Nucleus accumbens (tissue), 56 donors: Measurements from ENCODE around the gene CLDN11.
A peak's percentile ranks its signal among the peaks of the same experiment; 100 is the strongest.

Experiments
- DNase-seq, 56 donors: peaks; one replicate each; lab custom pipeline; 2025; lab: John Stamatoyannopoulos, UW

The CLDN11 gene

DNA sequence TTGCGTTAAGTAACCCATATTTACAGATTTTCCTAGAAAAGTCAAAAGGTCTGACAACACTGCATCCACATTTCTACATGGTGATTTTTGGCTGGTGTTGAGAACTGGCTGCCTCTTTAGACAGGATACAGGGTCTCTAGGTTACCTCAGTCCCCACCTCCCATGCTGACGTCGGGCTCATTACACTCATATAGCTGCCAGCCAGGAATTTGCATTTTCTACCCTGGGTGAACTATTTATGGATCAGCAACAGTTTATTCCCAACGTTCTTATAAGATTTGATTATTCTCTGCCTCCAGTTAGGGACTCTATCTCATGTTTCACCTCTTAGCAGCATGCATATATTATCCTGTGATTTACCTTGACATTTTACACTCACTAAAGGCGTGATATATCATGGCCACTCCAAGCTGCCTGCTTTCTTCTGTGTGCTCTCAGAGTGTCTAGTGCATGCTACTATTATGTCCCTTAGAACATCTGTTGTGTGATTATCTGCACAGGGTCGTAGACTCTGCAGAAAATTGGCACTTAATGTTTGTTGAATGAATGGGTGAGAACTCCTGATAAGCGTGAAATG is 49.0 kb downstream of the CLDN11 start:
- DNase-seq = peak in 1 of 56 donors; percentile 44

DNA sequence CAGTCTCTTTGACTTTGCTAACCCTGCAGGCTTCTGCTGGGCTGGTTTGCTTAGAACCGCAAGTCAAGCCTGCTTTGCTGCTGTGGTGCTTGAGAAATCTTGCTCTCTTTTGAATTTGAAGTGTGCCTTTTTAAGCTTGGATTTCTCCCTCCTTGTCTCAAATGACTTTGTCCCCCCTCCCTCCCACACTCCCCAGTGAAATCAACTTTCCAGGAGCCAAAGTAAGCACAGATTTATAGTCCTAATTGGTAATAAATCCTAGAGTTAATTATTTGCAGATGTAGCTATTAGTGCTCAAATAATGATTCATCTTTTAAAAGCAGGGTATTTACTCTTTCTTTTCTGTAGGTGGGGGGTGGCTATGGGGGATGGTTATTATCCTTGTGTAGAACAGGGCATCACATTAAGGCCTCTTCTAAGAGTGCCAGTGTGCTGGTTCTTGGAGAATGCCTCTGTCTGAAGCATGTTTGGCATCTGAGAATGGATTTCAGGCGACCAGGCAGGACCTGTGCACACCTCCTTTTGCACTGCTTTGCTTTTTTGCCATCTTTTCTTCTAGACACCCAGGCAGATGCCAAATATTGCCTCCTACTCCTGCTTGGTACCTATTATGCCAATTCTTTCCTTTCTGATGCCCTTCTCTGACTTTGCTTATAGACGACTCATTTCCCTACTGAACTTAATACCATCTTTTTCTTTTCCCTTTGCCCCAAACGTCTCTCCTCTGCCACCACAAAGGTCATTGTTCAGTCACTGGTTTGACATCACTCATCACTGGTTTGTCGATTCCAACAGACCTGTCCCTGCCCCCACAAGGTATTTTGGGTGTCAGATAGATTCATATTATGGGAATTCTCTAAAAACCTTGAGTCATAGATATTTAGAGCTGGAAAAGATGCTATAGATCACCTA is 50.7 kb downstream of the CLDN11 start:
- DNase-seq = peak in 1 of 56 donors; percentile 22

DNA sequence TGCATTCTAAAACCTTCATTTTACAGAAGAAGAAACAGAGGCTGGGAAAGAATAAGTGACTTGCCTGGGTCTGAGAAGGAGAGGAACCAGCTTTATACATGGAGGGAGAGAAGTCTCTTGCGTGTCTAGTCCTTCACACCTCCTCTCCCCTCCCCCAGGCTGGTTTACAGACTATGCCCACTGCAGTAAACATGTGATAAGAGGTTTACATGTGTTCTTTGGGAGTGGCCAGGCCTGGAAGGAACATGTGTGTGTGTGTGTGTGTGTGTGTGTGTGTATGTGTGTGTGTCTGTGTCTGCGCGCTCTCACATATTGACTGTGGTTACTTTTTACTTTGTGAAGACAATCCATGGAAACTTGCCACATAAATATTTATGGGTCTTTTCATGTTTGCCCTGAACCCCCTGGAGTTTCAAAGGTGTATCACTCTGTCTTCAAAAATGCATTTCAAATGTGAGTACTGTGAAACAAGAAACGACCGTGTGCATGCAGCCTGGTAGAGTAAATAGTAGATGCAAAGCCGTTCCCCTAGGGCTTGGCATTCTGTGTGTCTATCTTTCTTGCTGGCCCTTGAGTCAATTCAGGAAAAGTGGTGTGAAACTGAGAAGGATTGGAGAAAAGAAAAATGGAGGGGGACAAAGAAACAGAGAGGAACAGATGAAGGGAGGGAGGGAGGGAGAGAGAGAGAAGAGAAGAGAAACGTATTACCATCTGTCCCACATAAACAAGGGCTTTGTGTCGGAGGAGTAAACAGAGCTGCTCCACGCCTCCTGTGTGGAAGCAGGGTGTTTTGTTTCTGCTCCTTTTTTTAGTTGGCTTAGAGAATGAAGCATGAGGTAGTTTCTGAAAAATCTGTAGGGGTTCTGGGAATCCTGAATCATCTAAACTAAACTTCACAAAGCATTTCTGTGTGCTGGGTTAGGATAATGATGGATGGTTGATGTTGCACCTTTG is 51.7 kb downstream of the CLDN11 start:
- DNase-seq = peak in 30 of 56 donors; percentile 12 to 71 (median 34)

DNA sequence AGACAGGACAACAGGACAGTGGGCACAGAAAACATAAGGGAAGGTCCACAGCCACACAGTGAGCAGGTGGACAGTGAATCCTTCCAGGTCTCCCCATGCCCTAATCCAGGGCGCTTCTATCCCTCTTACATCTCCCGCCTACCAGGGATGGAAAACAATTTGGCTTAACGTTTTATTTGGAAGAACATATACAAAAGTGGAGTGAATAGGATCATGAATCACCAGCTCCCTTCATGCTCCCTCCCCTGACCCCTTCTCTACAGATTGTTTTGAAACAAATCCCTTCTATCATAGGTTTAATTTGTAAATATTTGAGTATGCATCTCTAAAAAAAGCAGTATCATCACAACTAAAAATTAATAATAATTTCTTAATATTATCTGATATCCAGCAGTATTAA is 52.5 kb downstream of the CLDN11 start:
- DNase-seq = peak in 5 of 56 donors; percentile 24 to 52 (median 32)

DNA sequence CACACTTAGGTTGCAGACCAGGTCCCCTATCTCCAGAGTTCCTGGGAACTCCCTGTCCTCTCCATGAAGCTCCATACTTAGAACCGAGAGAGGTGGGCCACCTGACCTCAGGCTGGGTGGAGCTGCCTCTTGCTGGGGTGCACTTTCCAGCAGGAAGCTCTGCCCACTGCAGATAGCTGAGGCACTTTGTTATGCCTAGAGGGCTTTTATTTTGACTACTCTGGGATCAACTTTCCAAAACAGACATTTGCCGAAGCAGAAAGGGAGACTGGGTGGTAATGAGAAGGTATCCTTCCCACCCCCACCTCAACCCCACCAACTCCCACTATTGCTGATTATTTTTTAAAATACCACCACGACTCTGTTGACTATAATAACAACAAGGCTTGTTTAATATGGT is 54.7 kb downstream of the CLDN11 start:
- DNase-seq = no peak

DNA sequence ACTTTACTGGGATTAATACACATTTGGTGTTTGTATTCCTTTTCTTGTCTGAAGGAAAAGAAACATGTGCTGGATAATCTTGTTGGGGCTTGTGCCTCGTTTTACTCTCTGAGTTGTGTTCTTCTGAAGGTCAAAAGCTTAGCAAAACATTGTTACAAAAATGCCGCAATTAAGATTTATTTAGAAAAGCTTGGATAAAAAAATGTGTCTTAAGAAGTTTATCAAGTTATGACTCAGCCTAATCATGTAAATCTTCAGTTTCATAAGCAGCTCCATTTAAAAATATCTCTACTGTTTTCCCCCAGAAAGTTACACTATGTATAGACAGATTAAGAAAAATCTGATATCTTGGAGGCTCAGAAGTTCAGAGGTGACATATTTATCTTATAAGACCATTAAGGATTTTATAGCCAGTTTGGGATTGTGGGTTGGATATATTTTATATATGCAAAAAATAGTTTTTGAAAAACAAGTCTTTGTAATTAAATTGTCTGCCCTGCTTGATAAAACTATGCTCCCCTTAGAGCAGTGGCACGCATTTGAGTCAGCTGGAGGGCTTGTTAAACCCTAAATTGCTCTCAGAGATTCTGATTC is 56.5 kb downstream of the CLDN11 start:
- no peak for DNase-seq

DNA sequence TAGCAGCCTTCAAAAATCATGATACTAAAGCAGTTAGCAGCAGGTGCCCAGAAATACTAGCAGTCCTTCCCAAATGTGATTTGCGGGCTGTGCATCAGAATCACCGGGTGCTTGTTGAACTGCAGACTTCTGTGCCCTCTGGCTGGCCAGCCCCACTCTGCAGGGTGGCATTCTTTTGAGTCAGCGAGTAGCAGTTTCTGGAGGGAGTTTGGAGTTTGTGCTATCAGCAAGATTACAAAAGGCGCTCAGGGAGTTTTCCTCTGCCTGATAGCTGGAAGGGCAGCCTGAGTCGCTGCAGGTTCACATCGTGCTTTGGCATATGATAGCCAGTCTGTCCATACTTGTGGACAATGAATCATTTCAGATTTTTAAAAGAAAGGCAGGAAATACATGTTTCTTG is 57.6 kb downstream of the CLDN11 start:
- peak in 25 of 56 donors; percentile 12 to 66 (median 33) for DNase-seq

DNA sequence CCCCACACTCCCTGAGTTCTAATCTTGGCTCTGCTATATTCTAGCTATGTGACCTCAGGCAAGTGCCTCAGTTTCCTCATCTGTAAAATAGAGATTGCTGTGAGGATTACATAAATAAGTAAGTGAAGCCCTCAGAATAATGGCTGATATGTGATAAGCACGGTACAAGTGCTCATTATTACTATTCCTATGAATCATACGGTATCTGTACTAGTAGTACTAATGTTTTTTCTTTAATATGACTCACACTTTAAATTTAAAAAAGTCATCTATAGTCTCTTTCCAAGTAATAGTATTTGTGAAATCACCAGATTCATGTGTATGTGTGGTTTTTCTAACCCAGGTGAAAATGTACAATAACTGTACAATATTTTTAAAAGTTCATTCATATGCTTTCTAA is 58.7 kb downstream of the CLDN11 start:
- no peak for DNase-seq

DNA sequence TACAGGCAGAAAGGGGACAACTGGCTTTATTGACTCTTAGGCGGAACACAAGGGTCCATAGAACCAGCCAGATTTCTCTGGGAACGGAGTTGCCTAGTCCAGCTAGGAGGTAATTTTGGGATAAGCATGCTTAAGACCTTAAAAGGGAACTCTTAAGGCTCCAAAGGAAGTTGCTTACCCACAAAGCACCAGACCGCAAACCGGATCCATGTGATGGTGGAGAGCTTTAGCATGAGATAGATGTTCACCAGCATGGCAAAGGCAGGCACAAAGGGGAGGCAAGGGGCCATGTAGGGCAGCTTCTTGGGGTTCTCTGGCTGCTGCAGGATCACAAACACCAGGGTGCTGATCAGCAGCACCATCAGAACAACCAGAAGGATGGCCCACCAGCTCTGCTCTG is 61.4 kb downstream of the CLDN11 start:
- DNase-seq = no peak

DNA sequence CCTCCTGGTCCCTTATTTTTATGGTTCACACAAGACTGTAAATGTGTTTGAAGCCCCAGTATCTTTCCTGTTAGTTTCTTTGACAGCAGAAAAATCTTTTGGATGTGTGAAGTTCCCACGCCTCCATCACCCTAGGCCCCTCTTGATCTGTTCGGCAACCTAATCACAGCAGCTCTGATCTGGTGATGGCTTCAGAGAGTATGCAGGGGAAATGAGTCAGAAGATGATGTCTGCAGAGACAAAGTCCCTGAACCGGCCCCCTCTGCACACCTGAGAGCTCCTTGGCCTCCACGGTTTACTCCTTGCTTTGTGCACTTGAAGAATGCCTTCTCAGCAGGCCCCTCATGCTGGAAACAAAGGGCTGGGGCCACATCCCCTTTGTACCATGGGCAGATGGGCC is 63.5 kb downstream of the CLDN11 start:
- peak in 1 of 56 donors; percentile 19 for DNase-seq

DNA sequence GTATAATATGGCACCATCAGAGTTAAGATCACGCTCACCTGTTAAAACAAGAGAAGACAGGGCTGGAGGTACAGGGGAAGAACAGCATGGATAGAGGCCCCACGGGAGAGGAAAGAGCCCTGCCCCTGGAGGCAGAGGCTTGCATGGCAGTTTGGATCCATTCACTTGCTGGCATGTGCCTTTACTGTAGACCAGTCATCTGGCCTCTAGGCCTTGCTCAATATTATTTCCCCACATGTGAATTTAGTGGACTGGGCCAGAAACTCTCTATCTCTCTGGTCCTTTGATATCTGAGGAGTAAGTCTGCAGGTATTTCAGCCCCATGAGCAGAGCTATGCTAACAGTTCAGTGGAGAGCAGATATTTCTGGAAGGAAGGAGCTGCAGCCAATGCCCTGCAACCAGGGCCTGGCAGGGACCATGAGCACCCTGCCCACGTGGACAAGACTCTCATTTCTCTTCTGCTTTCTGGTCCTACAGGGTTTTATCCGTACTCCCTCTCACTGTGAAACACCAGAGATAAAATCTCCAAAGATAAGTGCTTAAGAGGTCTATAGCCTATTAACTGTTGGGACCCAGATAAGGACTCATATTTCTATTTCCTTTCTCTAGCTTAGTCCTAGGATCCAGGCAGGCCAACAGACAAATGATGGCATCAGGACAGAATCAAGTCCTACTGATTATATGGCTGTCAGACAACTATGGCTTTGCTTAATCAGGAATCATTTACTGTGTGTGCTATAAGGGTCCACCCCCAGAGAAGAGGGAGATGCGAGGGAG is 65.0 kb downstream of the CLDN11 start:
- no peak for DNase-seq
